Parathyroid adenoma (tissue), 2 donors: ENCODE results near the gene NAGPA.

Source experiments
- H2AFZ ChIP-seq: fragments of 300-600 bp; sonication (generic); one replicate; pipeline ENCODE4 v1.7.0; 2017; ENCODE audit warnings: antibody characterized with exemption, mild to moderate bottlenecking
- H3K27ac ChIP-seq: fragments of 300-600 bp; sonication (generic); one replicate; pipeline ENCODE4 v1.7.0; 2017
- H3K27me3 ChIP-seq: fragments of 300-600 bp; sonication (generic); one replicate; pipeline ENCODE4 v1.7.0; 2017; ENCODE audit warnings: low read length; ENCODE audit not compliant: control insufficient read depth, insufficient read depth
- H3K36me3 ChIP-seq: fragments of 300-600 bp; sonication (generic); one replicate; pipeline ENCODE4 v1.7.0; 2017; ENCODE audit warnings: low read length; ENCODE audit not compliant: control insufficient read depth, insufficient read depth
- H3K4me1 ChIP-seq: fragments of 300-600 bp; sonication (generic); one replicate; pipeline ENCODE4 v1.7.0; 2017; ENCODE audit warnings: control low read depth
- H3K4me2 ChIP-seq: fragments of 300-600 bp; sonication (generic); one replicate; pipeline ENCODE4 v1.7.0; 2017; ENCODE audit warnings: low read length
- H3K4me3 ChIP-seq: fragments of 300-600 bp; sonication (generic); one replicate; pipeline ENCODE4 v1.7.0; 2017; ENCODE audit warnings: low read depth, low read length
- H3K79me2 ChIP-seq: fragments of 300-600 bp; sonication (generic); one replicate; pipeline ENCODE4 v1.7.0; 2017; ENCODE audit warnings: control low read depth
- H3K9ac ChIP-seq: fragments of 300-600 bp; sonication (generic); one replicate; pipeline ENCODE4 v1.7.0; 2017; ENCODE audit warnings: mild to moderate bottlenecking
- H3K9me3 ChIP-seq: fragments of 300-600 bp; sonication (generic); one replicate; pipeline ENCODE4 v1.7.0; 2017; ENCODE audit warnings: low read length; ENCODE audit not compliant: control insufficient read depth
- TF ChIP-seq, protein P1 (sequence below): fragments of 300-600 bp; sonication (generic); IDR thresholded peaks from one replicate; pipeline ENCODE4 v1.7.0; 2017; ENCODE audit warnings: antibody characterized with exemption, mild to moderate bottlenecking
- donor health status: primary hyperparathyroidism.

NAGPA gene

DNA sequence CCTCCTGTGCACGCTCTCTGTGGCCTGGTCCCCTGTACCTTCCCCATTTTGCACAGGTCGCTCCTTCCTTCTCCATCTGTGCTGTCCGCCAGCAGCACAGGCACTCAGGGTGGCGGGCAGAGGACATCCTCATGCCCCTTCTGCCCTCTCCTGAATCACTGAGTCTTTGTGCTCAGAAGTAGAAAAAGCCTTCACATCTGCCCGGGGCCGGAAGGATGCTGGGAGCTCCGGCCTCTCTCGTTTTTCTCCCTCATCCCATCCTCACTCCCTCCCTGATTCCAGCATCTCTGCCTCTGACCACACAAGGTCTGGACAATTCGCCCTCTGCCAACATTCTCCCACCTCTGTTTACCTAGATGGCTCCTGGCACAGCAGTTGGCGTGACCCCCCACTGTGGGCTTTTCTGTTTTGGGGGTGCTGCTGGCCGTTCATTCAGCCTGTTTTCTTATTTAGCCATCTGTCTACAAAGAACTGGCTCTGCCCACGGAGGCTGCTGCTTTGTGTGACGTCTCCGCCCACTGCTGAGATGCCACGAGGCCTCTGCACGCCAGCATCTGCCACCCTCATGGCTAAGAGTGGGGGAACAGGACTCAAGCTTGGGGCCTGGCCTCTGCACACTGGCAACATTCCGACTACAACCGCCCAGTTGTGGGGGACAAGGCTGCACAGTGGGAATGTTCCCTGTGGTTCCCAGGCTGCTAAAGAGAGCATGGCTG lies 38.9 kb downstream of the NAGPA start:
- TF ChIP-seq, protein P1, sequence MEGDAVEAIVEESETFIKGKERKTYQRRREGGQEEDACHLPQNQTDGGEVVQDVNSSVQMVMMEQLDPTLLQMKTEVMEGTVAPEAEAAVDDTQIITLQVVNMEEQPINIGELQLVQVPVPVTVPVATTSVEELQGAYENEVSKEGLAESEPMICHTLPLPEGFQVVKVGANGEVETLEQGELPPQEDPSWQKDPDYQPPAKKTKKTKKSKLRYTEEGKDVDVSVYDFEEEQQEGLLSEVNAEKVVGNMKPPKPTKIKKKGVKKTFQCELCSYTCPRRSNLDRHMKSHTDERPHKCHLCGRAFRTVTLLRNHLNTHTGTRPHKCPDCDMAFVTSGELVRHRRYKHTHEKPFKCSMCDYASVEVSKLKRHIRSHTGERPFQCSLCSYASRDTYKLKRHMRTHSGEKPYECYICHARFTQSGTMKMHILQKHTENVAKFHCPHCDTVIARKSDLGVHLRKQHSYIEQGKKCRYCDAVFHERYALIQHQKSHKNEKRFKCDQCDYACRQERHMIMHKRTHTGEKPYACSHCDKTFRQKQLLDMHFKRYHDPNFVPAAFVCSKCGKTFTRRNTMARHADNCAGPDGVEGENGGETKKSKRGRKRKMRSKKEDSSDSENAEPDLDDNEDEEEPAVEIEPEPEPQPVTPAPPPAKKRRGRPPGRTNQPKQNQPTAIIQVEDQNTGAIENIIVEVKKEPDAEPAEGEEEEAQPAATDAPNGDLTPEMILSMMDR = no peak
- Histone ChIP-seq H3K27me3 (no peaks in the 10 kb centered on the region), H3K36me3 (no peaks in the 10 kb centered on the region), H3K79me2 (no peaks in the 10 kb centered on the region), H3K27ac (no peak overlapping the region), H2AFZ (no peak overlapping the region), H3K9me3 (no peaks in the 10 kb centered on the region), H3K4me3 (no peak overlapping the region), H3K4me1 (no peaks in the 10 kb centered on the region), H3K9ac (no peak overlapping the region), H3K4me2 (no peak overlapping the region)

DNA sequence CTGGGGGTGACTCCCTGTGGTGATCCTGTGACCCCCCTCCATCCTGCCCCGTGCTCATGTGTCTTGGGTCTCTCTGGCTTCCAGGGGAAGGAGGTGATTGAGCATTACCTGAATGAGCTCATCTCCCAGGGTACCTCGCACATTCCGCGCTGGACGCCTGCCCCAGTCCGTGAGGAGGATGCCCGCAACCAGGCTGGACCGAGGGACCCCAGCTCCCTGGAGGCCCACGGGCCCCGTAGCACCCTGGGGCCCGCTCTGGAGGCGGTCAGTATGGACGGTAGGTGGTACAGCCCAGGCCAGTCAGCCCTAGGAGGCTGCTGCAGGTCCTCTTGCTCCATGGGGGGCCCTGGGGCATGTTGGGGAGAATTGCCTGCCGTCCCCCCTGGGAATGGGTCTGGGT lies 42.0 kb downstream of the NAGPA start:
- Histone ChIP-seq H3K9ac (no peak overlapping the region), H3K36me3 (no peaks in the 10 kb centered on the region), H3K4me2 (no peak overlapping the region), H2AFZ (no peak overlapping the region), H3K27me3 (no peaks in the 10 kb centered on the region), H3K79me2 (no peaks in the 10 kb centered on the region), H3K4me1 (no peaks in the 10 kb centered on the region), H3K27ac (no peak overlapping the region), H3K9me3 (no peaks in the 10 kb centered on the region), H3K4me3 (no peak overlapping the region)
- TF ChIP-seq, protein P1 = no peak

DNA sequence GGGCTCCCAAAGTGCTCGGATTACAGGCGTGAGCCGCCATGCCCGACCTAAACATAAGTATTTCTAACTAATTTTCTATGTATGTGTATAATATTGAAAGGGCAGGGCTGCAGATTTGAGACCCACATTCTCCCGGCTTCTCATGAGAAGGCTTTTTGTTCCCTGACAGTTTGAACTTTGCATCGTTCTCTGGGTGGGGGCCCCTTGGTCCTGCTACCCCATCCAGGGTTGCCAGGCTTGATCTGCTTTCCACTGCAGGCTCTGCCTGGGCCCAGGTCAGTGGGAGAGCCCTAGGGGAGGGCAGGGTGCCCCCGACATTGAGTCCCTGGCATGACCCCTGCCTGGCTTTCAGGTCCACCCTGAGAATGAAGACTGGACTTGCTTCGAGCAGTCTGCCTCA lies 43.3 kb downstream of the NAGPA start:
- Histone ChIP-seq H3K27ac (no peak overlapping the region), H3K4me1 (no peaks in the 10 kb centered on the region), H3K79me2 (no peaks in the 10 kb centered on the region), H3K9me3 (no peaks in the 10 kb centered on the region), H3K27me3 (no peaks in the 10 kb centered on the region), H3K4me2 (no peak overlapping the region), H2AFZ (no peak overlapping the region), H3K36me3 (no peaks in the 10 kb centered on the region), H3K4me3 (no peak overlapping the region), H3K9ac (no peak overlapping the region)
- TF ChIP-seq, protein P1 = no peak

DNA sequence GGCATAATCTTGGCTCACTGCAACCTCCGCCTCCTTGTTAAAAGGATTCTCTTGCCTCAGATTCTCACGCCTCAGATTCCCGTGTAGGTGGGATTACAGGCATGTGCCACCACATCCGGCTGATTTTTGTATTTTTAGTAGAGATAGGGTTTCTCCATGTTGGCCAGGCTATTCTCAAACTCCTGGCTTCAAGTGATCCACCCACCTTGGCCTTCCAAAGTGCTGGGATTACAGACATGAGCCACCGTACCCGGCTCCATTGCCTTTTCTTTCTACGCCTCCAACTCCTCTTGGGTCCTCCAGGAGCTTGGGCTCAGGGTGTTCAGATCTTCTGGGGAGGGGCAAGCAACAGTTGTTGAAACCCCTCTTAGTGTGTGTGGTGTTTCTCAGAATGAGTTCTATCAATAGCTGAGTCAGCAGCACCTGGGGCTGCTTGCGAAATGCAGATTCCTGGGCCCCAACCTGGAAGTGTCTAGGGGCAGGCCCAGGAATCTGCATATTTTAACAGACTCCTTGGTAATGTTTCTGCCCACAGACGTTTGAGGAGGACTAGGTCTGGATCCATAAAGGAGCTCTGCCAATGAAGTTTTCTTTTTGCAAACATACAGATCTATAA lies 44.2 kb downstream of the NAGPA start:
- no peaks in the 10 kb centered on the region for H3K27me3 ChIP-seq
- no peak overlapping the region for H3K4me3 ChIP-seq
- H3K4me1 ChIP-seq = no peaks in the 10 kb centered on the region
- no peak overlapping the region for H3K27ac ChIP-seq
- no peaks in the 10 kb centered on the region for H3K79me2 ChIP-seq
- TF ChIP-seq, protein P1 = no peak
- no peaks in the 10 kb centered on the region for H3K36me3 ChIP-seq
- no peak overlapping the region for H3K9ac ChIP-seq
- H2AFZ ChIP-seq = no peak overlapping the region
- no peak overlapping the region for H3K4me2 ChIP-seq
- no peaks in the 10 kb centered on the region for H3K9me3 ChIP-seq

DNA sequence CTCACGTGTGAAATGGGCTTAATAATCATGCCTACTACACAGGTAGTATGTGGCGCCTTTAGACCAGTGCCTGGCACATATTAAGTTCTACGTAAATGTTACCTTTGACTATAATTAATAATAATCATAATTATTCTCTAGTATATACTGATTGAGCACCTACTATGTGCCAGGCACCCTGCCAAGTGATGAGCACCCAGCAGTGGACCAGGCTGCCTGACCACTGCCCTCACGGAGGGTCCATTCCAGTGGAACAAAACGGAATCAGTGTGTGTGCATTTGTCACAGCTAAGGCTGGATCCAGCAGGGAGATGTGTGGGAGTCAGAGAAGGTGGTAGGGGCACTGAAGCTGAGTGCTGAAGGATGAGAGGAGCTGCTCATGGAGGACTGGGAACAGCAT lies 45.1 kb downstream of the NAGPA start:
- Histone ChIP-seq H2AFZ (no peak overlapping the region), H3K27ac (no peak overlapping the region), H3K9ac (no peak overlapping the region), H3K79me2 (no peaks in the 10 kb centered on the region), H3K27me3 (no peaks in the 10 kb centered on the region), H3K9me3 (no peaks in the 10 kb centered on the region), H3K4me2 (no peak overlapping the region), H3K36me3 (no peaks in the 10 kb centered on the region), H3K4me3 (no peak overlapping the region), H3K4me1 (no peaks in the 10 kb centered on the region)
- TF ChIP-seq, protein P1 = no peak
